Measurements from ENCODE around the gene KRTAP5-8. TPM values are rescaled to one million over a fixed set of nuclear protein-coding genes. Genes with fewer than 3 reads are reported as not detected.

The KRTAP5-8 gene
- total RNA-seq, 1 donor from 2014 or later: not detected

- DNase-seq (ENCODE audit: low spot score): no peak
- H3K9me3 Mint-ChIP-seq (ENCODE audit: unreplicated experiment): no peaks in the 10 kb centered on the region
- peaks cover 41% of the 10 kb centered on the region for H3K4me1 Mint-ChIP-seq (ENCODE audit: unreplicated experiment)
- no peaks in the 10 kb centered on the region for H3K36me3 Mint-ChIP-seq (ENCODE audit: low read depth, unreplicated experiment)
- H3K4me3 Mint-ChIP-seq (ENCODE audit: unreplicated experiment): no peak overlapping the region
- no peak overlapping the region for H3K27ac Mint-ChIP-seq (ENCODE audit: unreplicated experiment)
- peaks cover 8% of the 10 kb centered on the region for H3K27me3 Mint-ChIP-seq (ENCODE audit: unreplicated experiment)
- no peak for TF ChIP-seq CTCF (IDR thresholded peaks at IDR 0.05; ENCODE audit: unreplicated experiment)
Observed at GRCh38 chr11:71551711-71552110, 13.9 kb downstream of the KRTAP5-8 start.

- no peak overlapping the region for H3K4me3 Mint-ChIP-seq (ENCODE audit: unreplicated experiment)
- peaks cover 15% of the 10 kb centered on the region for H3K4me1 Mint-ChIP-seq (ENCODE audit: unreplicated experiment)
- H3K27me3 Mint-ChIP-seq (ENCODE audit: unreplicated experiment): peaks cover 2% of the 10 kb centered on the region
- no peak for DNase-seq (ENCODE audit: low spot score)
- no peak overlapping the region for H3K27ac Mint-ChIP-seq (ENCODE audit: unreplicated experiment)
- no peaks in the 10 kb centered on the region for H3K9me3 Mint-ChIP-seq (ENCODE audit: unreplicated experiment)
- no peak for TF ChIP-seq CTCF (IDR thresholded peaks at IDR 0.05; ENCODE audit: unreplicated experiment)
- no peaks in the 10 kb centered on the region for H3K36me3 Mint-ChIP-seq (ENCODE audit: low read depth, unreplicated experiment)
Observed at GRCh38 chr11:71554996-71555395, 17.2 kb downstream of the KRTAP5-8 start.

- H3K4me1 Mint-ChIP-seq (ENCODE audit: unreplicated experiment): peaks cover 10% of the 10 kb centered on the region
- TF ChIP-seq CTCF (IDR thresholded peaks at IDR 0.05; ENCODE audit: unreplicated experiment): no peak
- no peaks in the 10 kb centered on the region for H3K36me3 Mint-ChIP-seq (ENCODE audit: low read depth, unreplicated experiment)
- no peaks in the 10 kb centered on the region for H3K9me3 Mint-ChIP-seq (ENCODE audit: unreplicated experiment)
- no peak overlapping the region for H3K4me3 Mint-ChIP-seq (ENCODE audit: unreplicated experiment)
- H3K27ac Mint-ChIP-seq (ENCODE audit: unreplicated experiment): no peak overlapping the region
- no peaks in the 10 kb centered on the region for H3K27me3 Mint-ChIP-seq (ENCODE audit: unreplicated experiment)
- no peak for DNase-seq (ENCODE audit: low spot score)
Observed at GRCh38 chr11:71555508-71555907, 17.7 kb downstream of the KRTAP5-8 start.

GRCh38 chr11:71556018-71556417 is 18.2 kb downstream of the KRTAP5-8 start:
- Mint-ChIP-seq H3K9me3 (ENCODE audit: unreplicated experiment) (no peaks in the 10 kb centered on the region), H3K27me3 (ENCODE audit: unreplicated experiment) (no peaks in the 10 kb centered on the region), H3K36me3 (ENCODE audit: low read depth, unreplicated experiment) (no peaks in the 10 kb centered on the region), H3K4me3 (ENCODE audit: unreplicated experiment) (no peak overlapping the region), H3K27ac (ENCODE audit: unreplicated experiment) (no peak overlapping the region), H3K4me1 (ENCODE audit: unreplicated experiment) (peaks cover 5% of the 10 kb centered on the region)
- DNase-seq (ENCODE audit: low spot score): no peak
- no peak for TF ChIP-seq CTCF (IDR thresholded peaks at IDR 0.05; ENCODE audit: unreplicated experiment)

GRCh38 chr11:71557257-71557656 is 19.4 kb downstream of the KRTAP5-8 start:
- no peak for TF ChIP-seq CTCF (IDR thresholded peaks at IDR 0.05; ENCODE audit: unreplicated experiment)
- Mint-ChIP-seq H3K4me3 (ENCODE audit: unreplicated experiment) (no peak overlapping the region), H3K36me3 (ENCODE audit: low read depth, unreplicated experiment) (no peaks in the 10 kb centered on the region), H3K27me3 (ENCODE audit: unreplicated experiment) (no peaks in the 10 kb centered on the region), H3K4me1 (ENCODE audit: unreplicated experiment) (no peaks in the 10 kb centered on the region), H3K27ac (ENCODE audit: unreplicated experiment) (no peak overlapping the region), H3K9me3 (ENCODE audit: unreplicated experiment) (no peaks in the 10 kb centered on the region)
- no peak for DNase-seq (ENCODE audit: low spot score)
